B cell (primary cell): ENCODE data around the gene ABHD1. TPM values are rescaled to one million over a fixed set of nuclear protein-coding genes. Genes with fewer than 3 reads are reported as not detected.

Experiments used
- ATAC-seq: fragments of 200-7000 bp; cut with Tn5 transposase; one replicate; pipeline ENCODE4 v1.10.0; 2021; ENCODE audit warnings: low read depth, mild to moderate bottlenecking, moderate number of reproducible peaks, moderate library complexity
- CTCF ChIA-PET: fragments of 350-600 bp; sonication (Branson Sonifier 250); formaldehyde crosslinking; loops from one replicate; lab custom pipeline; 2021; ENCODE audit warnings: antibody characterized with exemption, inconsistent platforms; lab: Charles Lee
- POLR2A ChIA-PET: fragments of 350-600 bp; sonication (Branson Sonifier 250); formaldehyde crosslinking; loops from one replicate; lab custom pipeline; 2021; ENCODE audit warnings: antibody characterized with exemption; lab: Charles Lee
- DNase-seq: peaks from one replicate; pipeline ENCODE4 v3.0.0; 2013
- H2AFZ ChIP-seq: 2 replicates; pipeline ENCODE4 v1.6.1; 2012; ENCODE audit warnings: mild to moderate bottlenecking, low read depth, low read length; ENCODE audit not compliant: insufficient read depth, poor library complexity, severe bottlenecking
- H3K27ac ChIP-seq, 2 donors: 1 replicate in 1 of 2; 2 replicates in 1 of 2; pipeline ENCODE4 v1.5.1; 2012 to 2013; ENCODE audit warnings: low read length in 2 of 2, mild to moderate bottlenecking in 2 of 2, moderate library complexity in 1 of 2
- H3K27me3 ChIP-seq, 4 experiments: fragments of 200-600 bp in 1 of 4; sonication (generic) in 1 of 4; replicated peaks in 1 of 4; 1 replicate in 2 of 4; 2 replicates in 2 of 4; pipeline versions ENCODE4 v1.6.1 to v1.7.0; 2013 to 2016; ENCODE audit warnings: low read length in 3 of 4, mild to moderate bottlenecking in 2 of 4, mixed read lengths in 1 of 4, moderate library complexity in 1 of 4; ENCODE audit not compliant: insufficient read depth in 4 of 4, control insufficient read depth in 3 of 4; ENCODE audit errors: control extremely low read depth in 1 of 4
- H3K36me3 ChIP-seq, 2 experiments: replicated peaks in 1 of 2; 1 replicate in 1 of 2; 2 replicates in 1 of 2; pipeline versions ENCODE4 v1.6.1 to v1.7.1; 2013; ENCODE audit warnings: low read length in 1 of 2; ENCODE audit not compliant: insufficient read depth in 2 of 2, control insufficient read depth in 1 of 2; ENCODE audit errors: control extremely low read depth in 1 of 2, extremely low read depth in 1 of 2
- H3K4me1 ChIP-seq, 2 donors: fragments of 200-600 bp in 1 of 2; sonication (generic) in 1 of 2; 1 replicate in 1 of 2; 2 replicates in 1 of 2; pipeline versions ENCODE4 v1.5.1 to v1.6.1; 2013 to 2017; ENCODE audit warnings: low read length in 2 of 2; ENCODE audit not compliant: control insufficient read depth in 2 of 2, insufficient read depth in 2 of 2
- H3K4me2 ChIP-seq: replicated peaks from 2 replicates; pipeline ENCODE3; 2012; ENCODE audit warnings: mild to moderate bottlenecking, low read depth, low read length; ENCODE audit not compliant: poor library complexity, severe bottlenecking
- H3K4me3 ChIP-seq, 5 experiments: fragments of 200-600 bp in 1 of 5; sonication (generic) in 1 of 5; 1 replicate in 3 of 5; 2 replicates in 2 of 5; pipeline versions ENCODE4 v1.5.1 to v1.7.0; 2011 to 2016; ENCODE audit warnings: low read length in 4 of 5, mild to moderate bottlenecking in 4 of 5, low read depth in 2 of 5, control low read depth in 1 of 5, moderate library complexity in 1 of 5; ENCODE audit not compliant: insufficient read depth in 1 of 5; ENCODE audit errors: control extremely low read depth in 1 of 5, extremely low read depth in 1 of 5
- H3K79me2 ChIP-seq: fragments of 200-600 bp; sonication (generic); one replicate; pipeline ENCODE4 v1.6.0; 2016; ENCODE audit warnings: low read length; ENCODE audit not compliant: control insufficient read depth, insufficient read depth
- H3K9ac ChIP-seq: fragments of 200-600 bp; sonication (generic); 2 replicates; pipeline ENCODE4 v1.6.1; 2017; ENCODE audit warnings: mild to moderate bottlenecking, low read length, moderate library complexity
- H3K9me3 ChIP-seq, 3 donors: one replicate each; pipeline versions ENCODE4 v1.6.1 to v1.7.1; 2013; ENCODE audit warnings: low read length in 2 of 3; ENCODE audit not compliant: control insufficient read depth in 2 of 3, insufficient read depth in 1 of 3; ENCODE audit errors: control extremely low read depth in 1 of 3
- H4K20me1 ChIP-seq: 2 replicates; pipeline ENCODE4 v1.6.0; 2012; ENCODE audit warnings: mild to moderate bottlenecking, low read length; ENCODE audit not compliant: insufficient read depth, control insufficient read depth, poor library complexity, severe bottlenecking
- H3K27ac Mint-ChIP-seq: one replicate; pipeline ENCODE4 v1.8.0; 2021; ENCODE audit warnings: mixed read lengths
- H3K27me3 Mint-ChIP-seq: one replicate; pipeline ENCODE4 v1.8.0; 2021; ENCODE audit warnings: mixed read lengths
- H3K4me1 Mint-ChIP-seq: one replicate; pipeline ENCODE4 v1.8.0; 2021; ENCODE audit warnings: mixed read lengths
- H3K4me3 Mint-ChIP-seq: one replicate; pipeline ENCODE4 v1.8.0; 2021; ENCODE audit warnings: mixed read lengths
- H3K9me3 Mint-ChIP-seq: one replicate; pipeline ENCODE4 v1.8.0; 2022; ENCODE audit warnings: mixed read lengths; ENCODE audit not compliant: insufficient read depth
- CTCF ChIP-seq: fragments of 200-600 bp; IDR thresholded peaks from one replicate; pipeline ENCODE4 v1.8.0; 2022; ENCODE audit warnings: antibody characterized with exemption, mild to moderate bottlenecking
- EZH2 ChIP-seq: IDR thresholded peaks from 2 replicates; pipeline ENCODE4 v1.6.1; 2012; ENCODE audit warnings: borderline replicate concordance, low read depth, mild to moderate bottlenecking, moderate library complexity, low read length; ENCODE audit not compliant: insufficient read depth, poor library complexity, severe bottlenecking
- WGBS: methylation state at CpG from one replicate; pipeline ENCODE4 v1.1.5; 2013; ENCODE audit warnings: missing lambda C conversion rate; ENCODE audit not compliant: insufficient coverage; 5-methylcytosine and 5-hydroxymethylcytosine counted together
- intact Hi-C: fragments of 100-400 bp; cut with micrococcal nuclease; formaldehyde crosslinking; loops from one replicate; pipeline ENCODE4 v1.10.0; 2022
- polyA plus RNA-seq: library from polyadenylated mRNA; depleted of rRNA; stranded (reverse); fragments of >200 nt; gene quantifications from 2 replicates; pipeline ENCODE4 v1.2.3, GENCODE V29; 2012
- total RNA-seq, 2 donors: library from RNA; stranded (reverse); fragments of 120-200 nt in 1 of 2; gene quantifications; 1 replicate in 1 of 2; 2 replicates in 1 of 2; pipeline versions ENCODE4 v1.2.3 to v1.2.4, GENCODE V29; 2013 to 2022

ABHD1 gene
- total and polyA plus RNA-seq, 2 donors (not counting 1 experiment from before 2014, with no cell fraction given): 1.5 to 2.7 TPM

GRCh38 chr2:27093430-27094352, 29.9 kb upstream of the ABHD1 start:
- intact Hi-C loops: no loop called here
- H3K27ac Mint-ChIP-seq: no peak overlapping the region

More at GRCh38 chr2:27093430-27094352, 29.9 kb upstream of the ABHD1 start:
- CTCF ChIA-PET: interaction anchor here (0.7 to 1.3 kb wide), 4 partner anchors 179 to 210 kb away, joined by 3 to 5 read pairs (median 4); no protein-coding TSS in a partner anchor
- H3K4me1 Mint-ChIP-seq: peaks cover 11% of the 10 kb centered on the region
- H4K20me1 ChIP-seq: no peaks in the 10 kb centered on the region
- no peak for ATAC-seq
- no peaks in the 10 kb centered on the region for H3K27me3 ChIP-seq
- H3K9me3 Mint-ChIP-seq: no peaks in the 10 kb centered on the region
- no peaks in the 10 kb centered on the region for H3K27me3 Mint-ChIP-seq
- no peaks in the 10 kb centered on the region for H3K9me3 ChIP-seq
- peaks cover 6 to 9% of the 10 kb centered on the region in 2 donors for H3K4me1 ChIP-seq
- no peak overlapping the region for H3K4me3 ChIP-seq
- no peak overlapping the region for H3K27ac ChIP-seq
- H2AFZ ChIP-seq: no peak overlapping the region
- no peak for DNase-seq
- no peak overlapping the region for H3K4me2 ChIP-seq
- no peak overlapping the region for H3K9ac ChIP-seq
- H3K36me3 ChIP-seq: no peaks in the 10 kb centered on the region
- no peak for TF ChIP-seq CTCF
- TF ChIP-seq EZH2: no peak
- no peak overlapping the region for H3K4me3 Mint-ChIP-seq
- POLR2A ChIA-PET: no interaction called here
- 90% methylated on average over 4 of the region's 6 CpGs for WGBS
- no peaks in the 10 kb centered on the region for H3K79me2 ChIP-seq
